ENCODE measurements around the gene CD200R1L.

Gene CD200R1L

GRCh38 chr3:112822064-112823055, 24.3 kb downstream of the CD200R1L start:
- no peak for TF ChIP-seq CTCF (IDR thresholded peaks at IDR 0.05; ENCODE audit: extremely low read depth, missing control alignments)
- no peak for DNase-seq (ENCODE audit: low spot score)

- DNase-seq (ENCODE audit: low spot score), result peak; percentile 10
- no peak for TF ChIP-seq CTCF (IDR thresholded peaks at IDR 0.05; ENCODE audit: extremely low read depth, missing control alignments)
These were observed 28.4 kb downstream of the CD200R1L start for GRCh38 chr3:112818289-112818688.

GRCh38 chr3:112817797-112818196, 28.9 kb downstream of the CD200R1L start:
- DNase-seq (ENCODE audit: low spot score), result no peak
- TF ChIP-seq CTCF (IDR thresholded peaks at IDR 0.05; ENCODE audit: extremely low read depth, missing control alignments), result no peak

- no peak for TF ChIP-seq CTCF (IDR thresholded peaks at IDR 0.05; ENCODE audit: extremely low read depth, missing control alignments)
- DNase-seq (ENCODE audit: low spot score), result no peak
These were observed 29.4 kb downstream of the CD200R1L start for GRCh38 chr3:112817271-112817670.

- TF ChIP-seq CTCF (IDR thresholded peaks at IDR 0.05; ENCODE audit: extremely low read depth, missing control alignments), result no peak
- DNase-seq (ENCODE audit: low spot score), result no peak
These were observed 30.7 kb downstream of the CD200R1L start for GRCh38 chr3:112815981-112816380.

- TF ChIP-seq CTCF (IDR thresholded peaks at IDR 0.05; ENCODE audit: extremely low read depth, missing control alignments), result no peak
- no peak for DNase-seq (ENCODE audit: low spot score)
These were observed 32.4 kb downstream of the CD200R1L start for GRCh38 chr3:112814266-112814665.

GRCh38 chr3:112813723-112814171, 32.9 kb downstream of the CD200R1L start:
- DNase-seq (ENCODE audit: low spot score), result peak; percentile 41
- no peak for TF ChIP-seq CTCF (IDR thresholded peaks at IDR 0.05; ENCODE audit: extremely low read depth, missing control alignments)
